ENCODE measurements around the gene FMR1NB.

FMR1NB gene, protein sequence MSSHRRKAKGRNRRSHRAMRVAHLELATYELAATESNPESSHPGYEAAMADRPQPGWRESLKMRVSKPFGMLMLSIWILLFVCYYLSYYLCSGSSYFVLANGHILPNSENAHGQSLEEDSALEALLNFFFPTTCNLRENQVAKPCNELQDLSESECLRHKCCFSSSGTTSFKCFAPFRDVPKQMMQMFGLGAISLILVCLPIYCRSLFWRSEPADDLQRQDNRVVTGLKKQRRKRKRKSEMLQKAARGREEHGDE

DNA sequence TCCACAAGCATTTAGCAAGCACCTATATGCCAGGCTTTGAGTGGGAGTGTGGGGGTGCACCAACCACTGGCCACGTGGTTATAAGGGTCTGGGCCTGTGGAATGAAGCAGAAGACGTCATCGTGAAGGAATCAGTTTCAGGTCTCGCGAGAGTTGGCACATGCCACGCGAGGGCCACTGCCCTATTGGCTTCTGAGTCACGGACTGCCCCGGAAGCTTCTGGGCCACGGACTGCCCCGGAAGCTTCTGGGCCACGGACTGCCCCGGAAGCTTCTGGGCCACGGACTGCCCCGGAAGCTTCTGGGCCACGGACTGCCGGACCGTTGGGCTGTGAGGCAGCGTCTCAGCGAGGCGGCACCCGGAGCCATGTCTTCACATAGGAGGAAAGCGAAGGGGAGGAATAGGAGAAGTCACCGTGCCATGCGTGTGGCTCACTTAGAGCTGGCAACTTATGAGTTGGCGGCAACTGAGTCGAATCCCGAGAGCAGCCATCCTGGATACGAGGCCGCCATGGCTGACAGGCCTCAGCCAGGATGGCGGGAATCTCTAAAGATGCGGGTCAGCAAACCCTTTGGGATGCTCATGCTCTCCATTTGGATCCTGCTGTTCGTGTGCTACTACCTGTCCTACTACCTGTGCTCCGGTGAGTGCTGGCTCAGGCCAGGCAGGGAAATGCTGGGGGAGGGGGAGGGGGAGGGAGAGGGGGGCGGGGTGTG, at the start of gene FMR1NB:
Gene FMR1NB (plus strand): TSS at position 300 of the 715 bp plus-strand sequence. CDS start 66 bp downstream, at position 366.
- DNase-seq (ENCODE audit: low read depth in 2 of 2) = no peak

DNA sequence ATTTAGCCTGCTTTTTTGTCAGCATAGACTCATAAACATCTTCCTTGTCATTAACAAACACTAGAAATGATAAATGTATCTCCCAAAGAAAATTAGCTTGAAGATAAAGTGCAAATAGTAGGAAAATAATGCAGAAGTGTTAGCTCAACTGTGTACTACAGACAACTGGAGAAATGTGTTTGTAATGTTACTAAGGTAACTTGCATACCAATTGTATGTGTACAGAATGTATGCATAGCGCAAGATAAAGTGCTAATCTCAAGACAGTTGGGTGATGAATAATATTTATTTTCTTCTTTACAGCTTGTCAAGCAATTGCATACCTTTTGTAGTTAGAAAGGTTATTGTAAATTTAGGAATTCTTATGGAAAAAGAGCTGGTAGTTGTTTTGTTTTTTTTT, 47.3 kb upstream of the FMR1NB start:
- DNase-seq (ENCODE audit: low read depth in 2 of 2) = no peak

DNA sequence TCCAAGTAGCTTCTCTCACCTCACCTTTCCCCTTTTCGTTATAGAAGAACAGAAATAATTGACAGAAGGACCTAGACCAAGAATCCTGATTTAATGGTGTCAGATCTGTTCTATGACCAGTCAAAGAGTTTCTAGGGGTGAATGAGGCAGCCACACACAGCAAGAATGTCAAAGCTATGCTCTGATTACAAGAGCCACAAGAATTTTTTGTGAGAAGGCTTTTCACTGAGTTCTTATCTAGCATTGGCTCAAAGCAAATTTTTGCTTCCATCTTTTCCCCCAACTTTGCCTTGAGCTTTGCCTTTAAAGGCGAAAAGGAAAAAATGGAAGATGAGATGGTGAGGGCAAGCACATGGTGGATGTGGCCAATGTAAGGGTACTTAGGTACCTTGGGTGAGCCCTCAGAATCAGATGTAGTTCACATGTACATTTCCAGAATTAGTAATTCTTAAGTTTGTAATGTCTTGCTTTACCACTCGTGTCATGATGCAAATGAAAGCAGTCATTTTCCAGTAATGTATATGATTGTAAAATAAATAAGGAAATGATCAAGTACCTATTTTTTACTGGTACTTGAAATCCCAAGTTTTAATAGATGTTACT, 45.9 kb upstream of the FMR1NB start:
- no peak for DNase-seq (ENCODE audit: low read depth in 2 of 2)

DNA sequence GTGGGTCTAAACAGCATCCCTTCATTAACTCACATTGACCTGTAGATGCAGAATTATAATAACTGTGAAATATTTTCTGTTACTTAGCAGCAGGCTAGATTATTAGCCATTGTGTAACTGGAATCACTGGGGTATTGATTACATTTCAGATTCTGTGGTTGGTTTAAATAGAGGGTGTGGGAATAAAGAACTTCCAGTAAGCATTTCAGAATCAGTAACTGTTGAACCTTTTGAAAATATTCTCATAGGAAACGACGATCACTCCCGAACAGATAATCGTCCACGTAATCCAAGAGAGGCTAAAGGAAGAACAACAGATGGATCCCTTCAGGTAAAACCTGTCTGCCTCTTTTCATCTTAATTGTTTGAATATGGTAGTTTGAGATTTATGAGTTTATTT, 35.9 kb upstream of the FMR1NB start:
- DNase-seq (ENCODE audit: low read depth in 2 of 2) = no peak

DNA sequence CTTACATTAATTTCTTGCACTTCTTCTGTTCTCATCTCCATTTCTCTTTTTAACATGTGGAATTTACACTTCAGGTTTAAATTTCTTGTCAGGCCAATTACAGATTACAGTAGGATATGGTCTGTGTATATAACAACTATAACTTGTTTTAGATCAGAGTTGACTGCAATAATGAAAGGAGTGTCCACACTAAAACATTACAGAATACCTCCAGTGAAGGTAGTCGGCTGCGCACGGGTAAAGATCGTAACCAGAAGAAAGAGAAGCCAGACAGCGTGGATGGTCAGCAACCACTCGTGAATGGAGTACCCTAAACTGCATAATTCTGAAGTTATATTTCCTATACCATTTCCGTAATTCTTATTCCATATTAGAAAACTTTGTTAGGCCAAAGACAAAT, 32.6 kb upstream of the FMR1NB start:
- no peak for DNase-seq (ENCODE audit: low read depth in 2 of 2)

DNA sequence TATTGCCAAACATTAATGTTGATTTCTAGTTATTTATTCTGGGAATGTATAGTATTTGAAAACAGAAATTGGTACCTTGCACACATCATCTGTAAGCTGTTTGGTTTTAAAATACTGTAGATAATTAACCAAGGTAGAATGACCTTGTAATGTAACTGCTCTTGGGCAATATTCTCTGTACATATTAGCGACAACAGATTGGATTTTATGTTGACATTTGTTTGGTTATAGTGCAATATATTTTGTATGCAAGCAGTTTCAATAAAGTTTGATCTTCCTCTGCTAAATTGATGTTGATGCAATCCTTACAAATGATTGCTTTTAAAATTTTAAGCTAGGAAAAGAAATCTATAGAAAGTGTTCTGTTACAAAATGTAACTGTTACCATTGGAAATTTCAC, 30.8 kb upstream of the FMR1NB start:
- DNase-seq (ENCODE audit: low read depth in 2 of 2) = no peak

DNA sequence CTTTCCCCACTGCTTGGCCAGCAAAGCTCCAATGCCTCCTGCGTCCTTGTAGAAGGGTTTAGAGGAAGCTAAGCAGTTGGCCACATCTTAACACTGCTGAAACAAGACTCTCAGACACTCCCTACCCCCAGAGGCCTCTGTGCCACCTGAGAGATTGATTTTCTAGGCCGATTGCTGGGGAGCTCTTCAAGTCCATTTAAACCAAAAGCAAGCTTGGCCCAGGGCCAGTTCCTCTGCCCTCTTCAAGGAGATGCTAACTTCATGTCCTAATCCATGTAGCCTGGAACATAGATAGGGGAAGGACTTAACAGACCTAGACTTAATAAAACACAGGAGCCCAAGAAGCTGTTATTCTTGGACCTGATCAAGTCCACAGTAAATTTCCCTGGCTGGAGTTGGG, 27.2 kb upstream of the FMR1NB start:
- DNase-seq (ENCODE audit: low read depth in 2 of 2) = no peak

DNA sequence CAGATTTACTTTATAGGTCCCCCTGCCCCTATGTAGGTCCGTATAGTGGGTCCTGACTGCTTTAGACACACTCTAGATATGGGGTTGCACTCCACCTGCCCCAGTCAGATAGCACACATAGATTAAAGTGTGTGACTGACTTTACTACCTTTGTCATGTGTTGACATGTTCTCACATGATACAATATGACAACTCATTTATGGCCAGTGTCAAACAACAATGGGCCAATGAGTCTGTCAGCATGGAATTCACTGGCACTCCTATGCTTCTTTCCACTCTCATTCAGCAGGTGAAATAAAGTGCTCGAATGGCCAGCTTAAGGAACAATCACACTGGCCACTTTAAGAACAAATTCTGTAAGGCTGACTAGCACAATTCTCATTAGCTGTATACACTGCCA, 23.8 kb upstream of the FMR1NB start:
- DNase-seq (ENCODE audit: low read depth in 2 of 2) = no peak

DNA sequence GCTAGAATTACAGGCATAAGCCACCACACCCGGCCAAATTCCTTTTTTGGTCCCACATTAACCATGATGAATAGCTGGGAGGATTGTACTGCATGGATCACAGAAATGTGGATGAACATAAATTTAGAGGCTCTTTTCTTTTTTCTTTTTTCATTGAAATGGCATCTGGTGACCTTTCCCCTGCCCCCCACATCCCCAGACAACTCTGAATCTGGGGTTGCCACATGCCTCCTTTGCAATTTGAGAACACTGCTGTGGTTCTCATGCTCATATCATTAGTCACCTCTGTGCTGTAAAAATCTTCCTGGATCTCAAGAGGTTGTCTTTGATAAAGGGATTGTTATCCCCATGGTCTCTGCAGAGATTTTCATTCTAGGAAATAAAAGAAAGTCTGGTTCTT, 22.8 kb upstream of the FMR1NB start:
- DNase-seq (ENCODE audit: low read depth in 2 of 2) = no peak

DNA sequence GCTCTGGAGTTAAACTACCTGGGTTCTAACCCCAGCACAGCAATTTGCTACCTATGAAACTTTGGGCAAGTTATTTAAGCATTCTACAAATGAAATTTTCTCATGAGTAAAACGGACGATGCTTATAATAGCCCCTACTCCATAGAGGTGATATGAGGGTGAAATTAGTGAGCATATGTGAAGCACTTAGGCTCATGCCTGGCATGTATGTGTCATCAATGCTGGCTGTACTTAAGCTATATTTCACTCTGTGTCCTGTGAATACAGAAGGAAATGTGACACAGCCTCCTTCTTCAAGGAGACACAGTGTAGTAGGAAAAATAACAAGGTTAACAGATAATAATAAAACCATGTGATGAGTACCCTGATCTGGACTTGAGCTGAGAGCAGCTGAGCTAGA, 20.4 kb upstream of the FMR1NB start:
- no peak for DNase-seq (ENCODE audit: low read depth in 2 of 2)

DNA sequence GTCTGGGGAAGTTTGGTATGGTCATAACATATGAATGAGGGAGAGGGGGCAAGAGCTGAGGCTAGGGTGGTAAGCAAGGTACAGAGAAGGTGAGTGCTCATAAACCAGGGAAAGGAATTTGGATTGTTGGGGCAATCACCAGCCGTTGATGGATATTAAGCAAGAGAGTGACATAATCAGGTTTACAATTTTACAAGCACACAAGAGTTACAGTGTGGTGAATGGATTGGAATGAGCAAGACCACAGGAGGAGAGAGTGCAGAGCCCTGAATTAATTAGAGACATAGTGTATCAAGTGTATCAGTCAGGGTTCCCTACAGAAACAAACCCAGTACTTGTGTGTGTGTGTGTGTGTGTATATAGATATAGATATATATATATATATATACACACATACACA, 18.7 kb upstream of the FMR1NB start:
- no peak for DNase-seq (ENCODE audit: low read depth in 2 of 2)

DNA sequence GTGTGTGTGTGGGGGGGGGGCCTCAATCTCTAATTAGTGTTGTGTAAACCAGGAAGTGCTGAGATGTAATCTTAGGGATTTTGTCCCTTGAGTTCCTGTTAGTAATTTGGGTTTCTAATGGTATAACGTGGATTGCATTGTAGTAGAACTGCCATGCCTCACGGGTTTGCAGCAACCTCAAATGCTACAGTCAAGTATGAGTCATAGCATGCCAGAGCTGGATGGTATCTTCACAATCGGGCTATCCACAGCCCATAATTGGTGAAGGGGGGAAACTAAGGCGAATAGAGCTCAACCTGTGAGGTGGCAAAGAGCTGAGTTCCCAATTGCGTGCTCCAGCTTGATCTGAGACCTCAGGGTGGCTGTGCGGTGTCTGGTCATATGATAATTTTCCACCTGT, 2.2 kb upstream of the FMR1NB start:
- DNase-seq (ENCODE audit: low read depth in 2 of 2) = no peak

DNA sequence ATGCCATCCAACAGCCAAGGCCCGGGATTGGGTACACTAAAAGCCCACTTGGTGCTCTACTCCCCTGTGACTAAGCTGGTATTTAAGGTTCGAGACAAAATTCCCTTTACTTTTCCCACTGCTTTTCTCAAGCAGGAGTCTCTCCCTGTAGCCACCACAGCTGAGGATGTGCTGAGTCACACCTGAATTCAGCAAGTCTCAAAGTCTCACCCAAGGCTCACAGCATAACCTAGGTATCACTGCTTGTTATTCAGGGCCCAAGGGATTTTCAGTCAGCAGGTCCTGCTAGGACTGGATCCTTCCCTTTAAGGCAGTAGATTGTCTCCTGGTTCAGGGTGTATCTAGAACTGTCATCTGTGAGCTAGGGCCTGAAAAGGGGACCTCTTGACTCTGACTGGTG, 39.2 kb downstream of the FMR1NB start:
- no peak for DNase-seq (ENCODE audit: low read depth in 2 of 2)

DNA sequence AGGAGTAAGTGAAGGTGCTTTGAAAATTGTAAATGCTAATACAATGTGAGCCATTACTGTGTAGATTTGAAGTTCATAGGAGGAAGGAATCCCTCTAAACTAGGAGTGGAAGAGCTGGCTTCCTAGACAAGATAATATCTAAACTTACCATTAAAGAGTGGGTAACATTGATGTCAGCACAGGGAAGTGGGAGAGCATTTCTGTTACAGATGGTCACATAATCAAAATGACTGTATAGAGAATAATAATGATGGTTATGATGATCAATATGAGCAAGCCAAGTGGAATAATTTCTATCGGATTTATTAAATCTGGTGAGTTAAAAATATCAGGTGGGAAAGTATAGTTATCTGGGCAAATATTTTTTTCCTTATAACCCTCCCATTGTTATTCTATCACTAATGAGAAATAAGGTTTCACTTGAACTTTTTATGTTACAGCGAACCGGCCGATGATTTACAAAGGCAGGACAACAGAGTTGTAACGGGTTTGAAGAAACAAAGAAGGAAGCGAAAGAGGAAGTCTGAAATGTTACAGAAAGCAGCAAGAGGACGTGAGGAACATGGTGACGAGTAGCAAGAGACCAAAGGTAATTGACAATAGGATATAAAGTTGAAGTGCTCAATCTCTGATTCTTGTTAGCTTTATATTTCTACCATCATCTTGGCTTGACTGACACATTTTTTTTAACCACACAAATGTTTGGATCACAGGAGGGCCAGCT, 43.5 kb downstream of the FMR1NB start:
- no peak for DNase-seq (ENCODE audit: low read depth in 2 of 2)

DNA sequence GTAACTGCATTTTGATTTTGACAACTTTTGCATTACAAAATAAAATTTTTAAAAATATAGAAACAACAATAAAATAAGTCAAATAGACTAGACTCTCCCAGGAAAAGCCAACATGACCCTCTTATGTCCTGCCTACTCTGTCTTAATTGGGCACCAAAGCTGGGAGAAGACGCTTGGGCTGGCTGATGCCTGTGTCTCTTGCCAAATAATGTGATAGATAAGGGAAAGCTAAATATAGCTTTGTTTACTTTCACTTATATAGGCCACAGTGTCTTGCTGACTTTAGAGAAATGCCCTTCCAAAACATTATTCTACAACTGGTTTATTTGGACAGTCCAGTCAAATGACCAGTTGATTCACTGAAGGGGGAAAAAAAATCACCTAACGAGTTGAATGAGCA, 54.2 kb downstream of the FMR1NB start:
- DNase-seq (ENCODE audit: low read depth in 2 of 2) = no peak

DNA sequence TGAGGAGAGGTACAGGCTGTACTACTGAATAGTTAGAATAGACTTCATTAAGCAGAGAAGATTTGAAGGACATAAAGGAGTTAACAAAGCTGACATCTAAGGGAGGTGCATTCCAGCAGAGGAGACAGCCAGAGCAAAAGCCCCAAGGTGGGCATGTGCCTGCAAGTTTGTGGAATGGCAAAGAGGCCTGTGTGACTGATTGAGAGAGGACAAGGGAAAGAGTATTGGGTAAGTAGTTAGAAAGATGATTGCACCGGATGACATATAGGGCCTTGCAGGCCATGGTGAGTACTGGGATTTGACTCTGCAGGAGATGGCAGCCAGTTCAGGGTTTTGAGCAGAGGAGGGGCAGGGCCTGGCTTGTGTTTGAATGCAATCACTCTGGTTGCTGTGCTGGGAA, 55.9 kb downstream of the FMR1NB start:
- no peak for DNase-seq (ENCODE audit: low read depth in 2 of 2)

DNA sequence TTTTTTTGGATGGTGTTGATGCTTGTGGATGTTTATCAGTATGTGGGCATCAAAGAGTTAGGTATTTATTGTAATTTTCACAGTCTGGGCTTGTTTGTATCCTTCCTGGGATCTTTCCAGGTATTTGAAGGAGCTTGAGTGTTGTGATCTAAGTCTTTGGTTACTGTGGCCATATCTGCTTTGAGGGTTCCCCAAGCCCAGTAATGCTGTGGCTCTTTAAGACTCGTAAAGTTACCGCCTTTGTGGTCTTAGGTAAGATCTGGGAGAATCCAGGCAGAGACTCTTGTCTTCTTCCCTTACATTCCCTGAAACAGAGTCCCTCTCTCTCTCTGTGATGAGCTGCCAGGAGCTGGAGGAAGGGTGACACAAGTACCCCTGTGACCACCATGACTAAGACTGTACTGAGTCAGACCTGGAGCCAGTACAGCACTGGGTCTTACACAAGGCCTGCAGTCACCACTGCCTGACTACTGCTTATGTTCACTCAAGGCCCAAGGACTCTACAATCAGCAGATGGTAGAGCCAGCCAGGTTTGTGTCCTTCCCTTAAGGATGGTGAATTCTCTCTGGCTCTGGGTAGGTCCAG, 62.2 kb downstream of the FMR1NB start:
- no peak for DNase-seq (ENCODE audit: low read depth in 2 of 2)

DNA sequence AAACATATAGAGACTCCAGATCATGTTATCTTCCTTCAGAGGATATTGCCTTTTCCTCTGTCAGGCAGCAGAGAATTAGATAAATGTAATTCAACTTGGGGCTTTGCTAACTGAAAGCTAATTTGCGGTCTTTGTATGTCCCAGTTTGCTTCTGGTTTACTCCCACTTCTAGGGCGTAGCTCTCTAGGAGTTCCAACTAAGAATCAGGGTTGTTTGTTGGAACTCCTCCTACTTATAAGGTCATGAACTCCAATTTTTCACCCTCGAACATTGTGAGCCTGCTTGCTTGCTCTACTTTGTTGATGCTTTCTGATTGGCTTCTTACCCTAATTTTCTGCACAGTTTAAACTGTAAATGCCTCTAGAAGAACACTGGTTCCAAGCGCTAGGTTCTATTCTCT, 66.1 kb downstream of the FMR1NB start:
- no peak for DNase-seq (ENCODE audit: low read depth in 2 of 2)

DNA sequence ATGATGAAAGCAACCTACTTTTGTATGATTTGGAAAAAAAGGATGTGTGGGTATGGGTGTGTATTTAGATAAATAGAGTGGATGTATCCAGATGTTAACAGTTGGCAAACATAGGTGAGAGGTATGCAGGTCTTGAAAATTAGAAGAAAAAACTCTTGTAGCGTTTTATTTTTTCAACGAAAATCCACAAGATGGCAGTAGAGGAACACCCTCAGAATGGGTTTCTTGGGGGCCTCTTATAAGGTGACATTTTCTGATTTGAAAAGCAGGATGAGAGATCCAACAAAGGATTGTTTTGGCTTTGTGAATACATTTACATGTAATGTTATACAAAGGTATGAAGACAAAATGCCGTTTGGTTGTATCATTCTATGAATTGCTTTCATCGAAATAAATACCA, 68.3 kb downstream of the FMR1NB start:
- DNase-seq (ENCODE audit: low read depth in 2 of 2) = no peak

DNA sequence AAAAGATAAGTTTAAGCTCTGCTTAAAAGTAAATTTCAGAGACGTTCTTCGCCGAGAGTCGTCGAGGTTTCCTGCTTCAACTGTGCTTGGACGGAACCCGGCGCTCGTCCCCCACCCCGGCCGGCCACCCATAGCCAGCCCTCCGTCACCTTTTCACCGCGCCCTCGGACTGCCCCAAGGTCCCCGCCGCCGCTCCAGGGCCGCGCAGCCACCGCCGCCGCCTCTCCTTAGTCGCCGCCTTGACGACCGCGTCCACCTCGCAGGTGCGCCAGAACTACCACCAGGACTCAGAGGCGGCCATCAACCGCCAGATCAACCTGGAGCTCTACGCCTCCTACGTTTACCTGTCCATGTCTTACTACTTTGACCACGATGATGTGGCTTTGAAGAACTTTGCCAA, 70.8 kb downstream of the FMR1NB start:
- DNase-seq (ENCODE audit: low read depth in 2 of 2) = no peak

DNA sequence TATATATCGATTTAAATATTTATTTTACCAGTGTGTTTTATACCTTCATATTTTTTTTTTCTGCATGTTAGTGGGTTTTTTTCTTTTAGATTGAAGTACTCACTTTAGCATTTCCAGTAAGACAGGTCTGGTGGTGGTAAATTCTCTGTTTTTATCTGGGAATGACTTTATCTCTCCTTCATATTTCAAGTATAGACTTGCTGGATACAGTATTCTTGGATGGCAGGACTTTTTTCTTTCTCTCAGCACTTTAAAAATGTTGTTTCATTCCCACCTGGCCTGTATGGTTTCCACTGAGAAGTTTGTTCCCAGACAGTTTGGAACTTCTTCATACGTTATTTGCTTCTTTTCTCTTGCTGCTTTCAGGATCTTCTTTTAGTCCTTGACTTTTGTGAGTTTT, 86.1 kb downstream of the FMR1NB start:
- DNase-seq (ENCODE audit: low read depth in 2 of 2) = no peak

DNA sequence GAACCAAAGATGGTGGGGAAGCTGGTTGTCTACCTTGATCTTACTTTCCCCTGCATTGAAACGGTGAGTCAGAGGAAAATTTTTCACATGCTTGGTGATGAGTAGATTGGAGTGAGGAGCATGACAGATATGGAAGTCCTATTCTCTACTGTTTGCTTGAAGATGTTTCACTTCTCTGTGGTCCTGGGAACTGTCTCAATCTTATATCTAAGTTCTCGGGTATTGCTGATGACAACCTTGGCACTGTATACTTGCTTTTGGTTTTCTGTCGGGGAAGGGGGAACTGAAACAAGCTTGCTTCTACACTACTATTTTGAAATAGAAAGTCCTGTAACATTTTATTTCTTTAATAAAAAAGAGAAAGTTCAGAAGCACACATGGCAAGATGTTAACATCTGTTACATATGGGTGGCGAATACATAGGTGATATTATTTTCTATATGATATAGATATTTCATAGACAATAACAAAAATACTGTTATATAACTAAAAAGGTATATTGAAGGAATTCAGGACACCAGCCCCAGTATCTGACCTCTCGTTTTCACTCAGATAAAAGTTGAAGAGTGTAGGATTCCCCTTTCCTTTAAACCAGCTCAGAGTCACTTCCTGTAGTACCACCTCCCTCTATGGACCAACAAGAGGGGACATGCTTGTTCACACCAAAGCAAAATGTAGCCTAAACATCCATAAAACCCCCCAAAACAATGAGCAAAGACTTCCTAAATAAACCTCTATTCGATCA, 88.8 kb downstream of the FMR1NB start:
- DNase-seq (ENCODE audit: low read depth in 2 of 2) = no peak

Measured in stimulated activated CD4-positive, alpha-beta T cell treated with anti-CD3 and anti-CD28 coated beads, Interleukin-12 subunit alpha, Interleukin-12 subunit beta, amount 100 ng/mL, for 24 hours (primary cell).